GM21529 (cell line): ENCODE data around the gene VAMP5.

Experiments
- ATAC-seq: cut with Tn5 transposase; IDR thresholded peaks from one replicate; pipeline ENCODE4 v1.9.1; 2021; ENCODE audit not compliant: unreplicated experiment

VAMP5 gene

DNA sequence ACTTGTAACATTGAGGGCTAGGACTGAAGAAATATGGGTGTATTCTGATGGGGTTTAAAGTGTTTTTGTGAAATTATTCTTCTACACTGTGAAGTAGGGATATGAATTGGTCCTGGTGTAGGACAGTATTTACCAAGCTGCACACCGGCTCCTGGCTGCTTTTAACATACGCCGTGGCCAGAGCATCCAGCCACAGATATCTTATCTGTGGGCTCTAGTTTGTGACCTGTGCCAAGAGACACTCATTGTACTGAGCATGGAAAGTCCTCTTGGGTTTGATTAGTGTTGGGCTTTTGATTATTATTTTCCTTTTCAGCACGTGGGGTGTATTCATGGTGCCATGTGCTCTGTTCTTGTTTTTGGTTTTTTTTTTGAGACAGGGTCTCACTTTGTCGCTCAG lies 39.8 kb downstream of the VAMP5 start:
- no peak for ATAC-seq

DNA sequence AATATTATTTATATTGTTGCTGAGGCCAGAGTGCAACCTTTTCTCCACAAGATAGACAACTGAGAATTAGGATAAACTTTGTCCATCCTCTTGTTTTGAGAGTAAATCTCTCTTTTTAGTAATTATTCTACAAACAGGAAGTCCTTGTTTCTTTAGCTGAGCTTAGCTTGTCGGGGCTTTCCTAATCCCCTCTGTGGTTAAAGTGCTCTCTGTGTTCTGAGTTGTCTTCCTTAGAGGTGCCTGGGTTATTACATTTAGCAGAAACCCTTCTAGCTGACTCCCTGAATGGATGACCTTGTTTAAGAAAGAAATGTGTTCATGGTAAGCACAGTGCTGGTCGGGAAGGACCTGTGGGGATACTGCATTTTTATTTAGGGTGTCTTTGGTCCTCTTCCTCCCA lies 44.4 kb downstream of the VAMP5 start:
- no peak for ATAC-seq

DNA sequence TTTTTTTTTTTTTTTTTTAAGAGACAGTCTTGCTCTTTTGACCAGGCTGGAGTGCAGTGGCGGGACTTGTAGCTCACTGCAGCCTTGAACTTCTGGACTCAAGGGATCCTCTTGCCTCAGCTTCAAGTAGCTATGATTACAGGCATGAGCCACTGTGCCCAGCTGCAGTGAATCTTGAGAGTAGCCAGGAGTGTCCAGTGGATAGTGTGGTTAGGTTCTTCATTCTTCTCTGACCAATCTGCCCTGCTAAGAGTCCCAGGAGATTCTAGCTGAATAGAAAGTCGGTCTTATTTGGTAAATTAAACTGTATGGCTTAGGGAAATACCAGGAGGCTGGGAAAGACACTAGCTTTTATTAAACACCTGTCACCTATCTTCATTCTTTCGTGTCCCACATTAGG lies 47.1 kb downstream of the VAMP5 start:
- ATAC-seq, result no peak

DNA sequence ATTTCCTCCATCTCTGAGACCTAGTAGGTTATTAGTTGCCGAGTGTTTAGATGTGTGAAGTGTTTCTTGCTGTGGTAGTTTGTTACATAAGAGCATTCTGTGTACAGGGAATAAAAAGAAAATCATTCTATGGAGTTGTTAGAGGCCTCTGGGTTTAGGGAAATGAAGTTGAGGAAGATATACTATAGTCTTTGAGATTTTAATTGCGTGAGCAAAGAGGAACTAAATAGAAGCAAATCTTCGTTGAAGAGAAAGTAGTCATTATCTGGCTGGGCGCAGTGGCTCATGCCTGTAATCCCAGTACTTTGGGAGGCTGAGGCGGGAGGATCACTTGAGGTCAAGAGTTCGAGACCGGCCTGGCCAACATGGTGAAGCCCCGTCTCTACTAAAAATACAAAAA lies 50.8 kb downstream of the VAMP5 start:
- no peak for ATAC-seq

DNA sequence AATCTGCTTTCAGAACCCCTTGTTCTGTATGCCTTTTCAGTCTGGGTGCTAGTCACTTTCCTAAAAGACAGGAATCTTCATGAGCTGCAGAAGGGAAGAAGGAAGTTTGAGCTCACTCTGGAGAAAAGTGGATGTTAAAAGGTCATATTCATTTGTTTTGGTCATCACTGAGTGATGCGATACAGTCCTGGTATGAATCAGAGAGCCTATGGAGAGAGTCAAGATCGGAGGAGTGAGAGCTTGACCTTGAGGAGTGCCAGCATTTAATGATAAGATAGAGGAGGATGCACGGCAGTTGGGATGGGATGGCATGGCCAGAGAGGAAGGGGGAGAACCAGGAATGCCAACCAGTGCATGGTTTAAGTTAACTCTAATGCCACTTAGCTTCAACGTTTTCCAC lies 51.4 kb downstream of the VAMP5 start:
- no peak for ATAC-seq

DNA sequence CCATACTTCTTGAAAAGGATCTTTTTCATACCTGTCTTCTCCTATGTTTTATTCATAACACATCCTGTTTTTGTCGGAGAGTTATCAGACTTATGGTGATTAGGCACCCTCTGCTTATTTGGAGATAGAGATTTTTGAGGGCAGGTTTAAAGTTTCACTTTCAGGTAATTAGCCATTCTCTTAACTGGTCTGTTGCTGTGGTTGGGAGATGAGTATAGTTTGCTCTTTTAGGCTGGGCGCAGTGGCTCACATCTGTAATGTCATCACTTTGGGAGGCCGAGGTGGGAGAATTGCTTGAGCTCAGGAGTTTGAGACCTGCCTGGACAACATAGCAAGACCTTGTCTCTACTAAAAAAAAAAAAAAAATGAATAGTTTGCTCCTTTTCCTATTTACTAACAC lies 58.5 kb downstream of the VAMP5 start:
- no peak for ATAC-seq
